HEK293 (cell line): ENCODE data around the gene HP.

Experiments
- FEZF1 ChIP-seq: fragments of 450-650 bp; formaldehyde crosslinking; IDR thresholded peaks from 2 replicates; pipeline ENCODE4 v1.5.1; 2016; ENCODE audit warnings: missing biosample characterization, missing genetic modification characterization
- KLF7 ChIP-seq: fragments of 450-650 bp; formaldehyde crosslinking; IDR thresholded peaks from 2 replicates; pipeline ENCODE4 v1.5.1; 2016; ENCODE audit warnings: missing biosample characterization, missing genetic modification characterization, borderline replicate concordance
- ZNF37A ChIP-seq: fragments of 450-650 bp; IDR thresholded peaks from 2 replicates; pipeline ENCODE4 v1.5.1; 2018; ENCODE audit warnings: missing biosample characterization, missing genetic modification characterization

GRCh38 chr16:72043539-72043938 is 10.8 kb upstream of the HP start:
- TF ChIP-seq KLF7 (tag by site-specific recombination) (no peak), FEZF1 (tag by site-specific recombination) (no peak), ZNF37A (no peak)
